Left kidney (tissue), 2 donors: ENCODE measurements around the gene MAP1A. TPM values are rescaled to one million over a fixed set of nuclear protein-coding genes. Genes with fewer than 3 reads are reported as not detected.

Experiments
- DNase-seq: peaks from one replicate; pipeline ENCODE4 v3.0.0-alpha.2; 2013
- polyA plus RNA-seq: library from polyadenylated mRNA; unstranded; fragments of 120-200 nt; gene quantifications from one replicate; pipeline ENCODE4 v1.2.1, GENCODE V29; 2013; ENCODE audit not compliant: insufficient read length

Gene MAP1A
- polyA plus RNA-seq, 1 donor = 9.3 TPM

- peak; percentile 98 for DNase-seq
These were observed 7.0 kb upstream of the MAP1A start for GRCh38 chr15:43510200-43511011.

- DNase-seq = no peak
These were observed 6.2 kb upstream of the MAP1A start for GRCh38 chr15:43511012-43511885.

DNA sequence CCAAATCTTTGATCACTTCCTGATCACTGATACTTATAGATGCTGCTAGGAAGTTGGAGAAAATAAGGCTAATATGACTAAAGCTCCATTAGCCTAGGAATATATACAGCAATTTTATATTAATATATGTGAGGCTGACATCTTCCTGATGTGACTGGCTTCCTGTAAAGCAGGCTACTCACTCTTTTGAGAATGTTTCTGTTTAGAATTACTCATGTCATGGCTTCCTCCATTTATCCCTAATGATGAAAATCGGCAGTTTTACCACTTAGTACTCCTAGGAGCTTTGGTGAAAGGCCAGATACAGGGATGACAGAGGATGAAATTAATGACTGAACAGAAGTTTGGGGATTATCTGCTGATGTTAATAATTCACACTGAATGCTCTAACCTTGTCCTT lies 3.9 kb upstream of the MAP1A start:
- no peak for DNase-seq

DNA sequence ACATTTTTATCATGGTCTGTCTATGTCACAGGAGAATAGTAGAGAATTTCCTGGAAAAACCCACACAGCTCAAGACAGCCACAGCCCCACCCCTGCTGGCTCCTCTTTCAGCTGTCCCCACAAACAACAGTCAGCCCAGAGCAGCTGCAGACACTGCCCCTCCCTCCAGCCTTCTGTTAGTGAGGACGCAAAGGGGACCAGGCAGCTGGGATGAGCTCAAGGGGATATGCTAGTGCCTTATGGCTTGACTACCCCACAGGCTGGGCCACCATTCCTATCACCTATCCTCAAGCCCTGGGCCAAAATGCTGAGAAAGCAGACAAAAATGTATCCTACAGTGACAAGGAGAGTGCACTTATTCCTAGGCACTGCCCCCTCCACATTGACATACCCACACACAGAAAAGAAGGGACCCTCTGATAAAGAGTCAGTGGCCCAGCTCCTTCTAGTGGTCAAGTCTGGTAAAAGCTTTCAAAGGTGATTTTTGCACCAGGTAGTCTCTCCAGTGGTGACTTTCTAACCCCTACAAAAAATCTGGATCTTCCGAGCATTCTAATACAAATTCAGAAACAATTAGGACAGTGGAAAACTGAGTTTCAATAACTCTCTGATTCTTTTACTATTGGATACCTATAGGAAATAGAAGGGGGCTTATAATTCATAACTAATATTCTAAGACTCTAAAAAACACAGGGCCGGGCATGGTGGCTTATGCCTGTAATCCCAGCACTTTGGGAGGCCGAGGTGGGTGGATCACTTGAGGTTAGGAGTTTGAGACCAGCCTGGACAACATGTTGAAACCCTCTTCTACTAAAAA lies 3.0 kb upstream of the MAP1A start:
- DNase-seq = peak; percentile 17

DNA sequence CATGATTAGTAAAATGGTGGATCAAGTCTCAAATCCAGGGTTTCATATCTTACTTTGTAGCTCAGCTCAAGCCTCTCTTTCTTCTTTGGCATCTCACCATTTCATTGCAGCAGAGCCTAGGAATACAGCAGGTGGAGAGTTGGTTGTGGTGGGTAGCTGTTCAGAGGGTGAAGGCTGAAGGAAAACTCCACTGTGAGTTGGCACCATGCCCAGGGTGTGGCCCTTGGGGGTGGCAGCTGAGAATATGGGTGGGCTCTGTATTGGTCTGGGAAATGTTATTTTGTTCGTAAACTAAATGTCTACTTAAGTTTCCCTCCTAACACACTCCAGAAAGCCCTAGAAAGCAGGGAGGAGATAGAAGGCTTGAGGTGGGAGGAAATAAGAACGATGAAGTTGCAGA lies 1.7 kb upstream of the MAP1A start:
- DNase-seq = no peak

- DNase-seq = no peak
These were observed 1.2 kb upstream of the MAP1A start for GRCh38 chr15:43516185-43516584.

- DNase-seq = peak; percentile 22
These were observed 531 bp upstream of the MAP1A start for GRCh38 chr15:43516801-43517353.

- peak; percentile 33 for DNase-seq
These were observed 871 bp downstream of the MAP1A start for GRCh38 chr15:43518197-43518761.

GRCh38 chr15:43519196-43519595 lies 1.8 kb downstream of the MAP1A start:
- DNase-seq = no peak

DNA sequence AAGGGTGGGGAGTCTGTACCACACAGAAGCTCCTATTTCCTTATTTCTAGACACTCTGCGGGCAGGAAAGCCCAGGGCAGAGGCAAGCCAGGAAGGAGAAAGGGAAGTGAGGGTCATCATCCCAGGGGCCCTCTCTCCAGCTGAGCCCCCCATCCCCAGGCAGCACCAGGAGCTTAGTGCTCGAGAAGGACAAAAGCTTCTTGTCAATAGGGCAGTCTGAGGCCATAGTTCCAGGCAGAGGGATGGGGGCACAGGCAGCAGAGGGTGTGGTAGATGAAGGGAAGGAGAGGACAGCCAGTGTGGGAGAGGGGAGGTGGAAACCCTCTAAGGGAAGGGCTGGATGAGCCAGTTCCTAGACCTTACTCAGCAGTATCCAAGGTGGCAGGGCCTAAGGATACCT lies 2.7 kb downstream of the MAP1A start:
- no peak for DNase-seq

- no peak for DNase-seq
These were observed 4.0 kb downstream of the MAP1A start for GRCh38 chr15:43521419-43521818.

GRCh38 chr15:43522247-43522646 lies 4.8 kb downstream of the MAP1A start:
- no peak for DNase-seq

GRCh38 chr15:43523646-43524045 lies 6.2 kb downstream of the MAP1A start:
- no peak for DNase-seq

DNA sequence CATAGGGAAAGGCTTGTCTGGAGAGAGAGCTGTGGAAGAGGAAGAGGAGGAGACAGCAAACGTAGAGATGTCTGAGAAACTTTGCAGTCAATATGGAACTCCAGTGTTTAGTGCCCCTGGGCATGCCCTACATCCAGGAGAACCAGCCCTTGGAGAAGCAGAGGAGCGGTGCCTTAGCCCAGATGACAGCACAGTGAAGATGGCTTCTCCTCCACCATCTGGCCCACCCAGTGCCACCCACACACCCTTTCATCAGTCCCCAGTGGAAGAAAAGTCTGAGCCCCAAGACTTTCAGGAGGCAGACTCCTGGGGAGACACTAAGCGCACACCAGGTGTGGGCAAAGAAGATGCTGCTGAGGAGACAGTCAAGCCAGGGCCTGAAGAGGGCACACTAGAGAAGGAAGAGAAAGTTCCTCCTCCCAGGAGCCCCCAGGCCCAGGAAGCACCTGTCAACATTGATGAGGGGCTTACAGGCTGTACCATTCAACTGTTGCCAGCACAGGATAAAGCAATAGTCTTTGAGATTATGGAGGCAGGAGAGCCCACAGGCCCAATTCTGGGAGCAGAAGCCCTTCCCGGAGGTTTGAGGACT lies 6.9 kb downstream of the MAP1A start:
- DNase-seq = no peak

DNA sequence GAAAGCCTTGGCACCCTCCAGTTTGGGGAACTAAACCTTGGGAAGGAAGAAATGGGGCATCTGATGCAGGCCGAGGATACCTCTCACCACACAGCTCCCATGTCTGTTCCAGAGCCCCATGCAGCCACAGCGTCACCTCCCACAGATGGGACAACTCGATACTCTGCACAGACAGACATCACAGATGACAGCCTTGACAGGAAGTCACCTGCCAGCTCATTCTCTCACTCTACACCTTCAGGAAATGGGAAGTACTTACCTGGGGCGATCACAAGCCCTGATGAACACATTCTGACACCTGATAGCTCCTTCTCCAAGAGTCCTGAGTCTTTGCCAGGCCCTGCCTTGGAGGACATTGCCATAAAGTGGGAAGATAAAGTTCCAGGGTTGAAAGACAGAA lies 7.7 kb downstream of the MAP1A start:
- no peak for DNase-seq

DNA sequence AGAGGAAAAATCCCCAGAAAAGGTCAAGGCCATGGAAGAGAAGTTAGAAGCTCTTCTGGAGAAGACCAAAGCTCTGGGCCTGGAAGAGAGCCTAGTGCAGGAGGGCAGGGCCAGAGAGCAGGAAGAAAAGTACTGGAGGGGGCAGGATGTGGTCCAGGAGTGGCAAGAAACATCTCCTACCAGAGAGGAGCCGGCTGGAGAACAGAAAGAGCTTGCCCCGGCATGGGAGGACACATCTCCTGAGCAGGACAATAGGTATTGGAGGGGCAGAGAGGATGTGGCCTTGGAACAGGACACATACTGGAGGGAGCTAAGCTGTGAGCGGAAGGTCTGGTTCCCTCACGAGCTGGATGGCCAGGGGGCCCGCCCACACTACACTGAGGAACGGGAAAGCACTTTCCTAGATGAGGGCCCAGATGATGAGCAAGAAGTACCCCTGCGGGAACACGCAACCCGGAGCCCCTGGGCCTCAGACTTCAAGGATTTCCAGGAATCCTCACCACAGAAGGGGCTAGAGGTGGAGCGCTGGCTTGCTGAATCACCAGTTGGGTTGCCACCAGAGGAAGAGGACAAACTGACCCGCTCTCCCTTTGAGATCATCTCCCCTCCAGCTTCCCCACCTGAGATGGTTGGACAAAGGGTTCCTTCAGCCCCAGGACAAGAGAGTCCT lies 9.0 kb downstream of the MAP1A start:
- DNase-seq = no peak

DNA sequence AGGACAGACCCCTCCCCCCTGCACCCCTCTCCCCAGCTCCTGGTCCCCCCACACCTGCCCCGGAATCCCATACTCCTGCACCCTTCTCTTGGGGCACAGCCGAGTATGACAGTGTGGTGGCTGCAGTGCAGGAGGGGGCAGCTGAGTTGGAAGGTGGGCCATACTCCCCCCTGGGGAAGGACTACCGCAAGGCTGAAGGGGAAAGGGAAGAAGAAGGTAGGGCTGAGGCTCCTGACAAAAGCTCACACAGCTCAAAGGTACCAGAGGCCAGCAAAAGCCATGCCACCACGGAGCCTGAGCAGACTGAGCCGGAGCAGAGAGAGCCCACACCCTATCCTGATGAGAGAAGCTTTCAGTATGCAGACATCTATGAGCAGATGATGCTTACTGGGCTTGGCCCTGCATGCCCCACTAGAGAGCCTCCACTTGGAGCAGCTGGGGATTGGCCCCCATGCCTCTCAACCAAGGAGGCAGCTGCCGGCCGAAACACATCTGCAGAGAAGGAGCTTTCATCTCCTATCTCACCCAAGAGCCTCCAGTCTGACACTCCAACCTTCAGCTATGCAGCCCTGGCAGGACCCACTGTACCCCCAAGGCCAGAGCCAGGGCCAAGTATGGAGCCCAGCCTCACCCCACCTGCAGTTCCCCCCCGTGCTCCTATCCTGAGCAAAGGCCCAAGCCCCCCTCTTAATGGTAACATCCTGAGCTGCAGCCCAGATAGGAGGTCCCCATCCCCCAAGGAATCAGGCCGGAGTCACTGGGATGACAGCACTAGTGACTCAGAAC lies 9.8 kb downstream of the MAP1A start:
- no peak for DNase-seq

- DNase-seq = no peak
These were observed 10.6 kb downstream of the MAP1A start for GRCh38 chr15:43527802-43528541.

DNA sequence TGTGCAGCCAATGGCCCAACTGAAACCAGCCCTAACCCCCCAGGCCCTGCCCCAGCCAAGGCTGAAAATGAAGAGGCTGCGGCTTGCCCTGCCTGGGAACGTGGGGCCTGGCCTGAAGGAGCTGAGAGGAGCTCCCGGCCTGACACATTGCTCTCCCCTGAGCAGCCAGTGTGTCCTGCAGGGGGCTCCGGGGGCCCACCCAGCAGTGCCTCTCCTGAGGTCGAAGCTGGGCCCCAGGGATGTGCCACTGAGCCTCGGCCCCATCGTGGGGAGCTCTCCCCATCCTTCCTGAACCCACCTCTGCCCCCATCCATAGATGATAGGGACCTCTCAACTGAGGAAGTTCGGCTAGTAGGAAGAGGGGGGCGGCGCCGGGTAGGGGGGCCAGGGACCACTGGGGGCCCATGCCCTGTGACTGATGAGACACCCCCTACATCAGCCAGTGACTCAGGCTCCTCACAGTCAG lies 11.2 kb downstream of the MAP1A start:
- DNase-seq = no peak
